Right ventricle myocardium inferior (tissue), 1 donor: ENCODE measurements around the gene PLSCR4. TPM values are rescaled to one million over a fixed set of nuclear protein-coding genes. Genes with fewer than 3 reads are reported as not detected.
A peak's percentile ranks its signal among the peaks of the same experiment; 100 is the strongest.

Experiments used
- ATAC-seq: fragments of 200-7000 bp; cut with Tn5 transposase; one replicate; pipeline ENCODE4 v1.9.1; 2020; ENCODE audit warnings: mild to moderate bottlenecking, moderate library complexity
- DNase-seq: peaks from one replicate; pipeline ENCODE4 v3.0.0; 2021; ENCODE audit errors: missing footprints
- intact Hi-C: fragments of 100-400 bp; cut with DNase I; formaldehyde crosslinking; loops from one replicate; pipeline ENCODE4 v1.11.0; 2022
- total RNA-seq: library from RNA; stranded (reverse); fragmentation: NEBNext Ultra II Directional; extraction: Animal tissue kit (Norgen Biotek cat#: 25700); gene quantifications from one replicate; pipeline ENCODE4 v1.2.1, GENCODE V29; 2021
- donor health status: DM: no; HTN: yes; CAD: no; lungs with severe emphysema.

PLSCR4 gene
- total RNA-seq, 1 donor from 2014 or later = 20.3 TPM

GRCh38 chr3:146166826-146167225 lies 84.1 kb downstream of the PLSCR4 start:
- ATAC-seq (peak; percentile 53), DNase-seq (no peak)
- intact Hi-C loops = no loop called here

- ATAC-seq = peak; percentile 17
- intact Hi-C loops = no loop called here
- no peak for DNase-seq
These were observed 84.5 kb downstream of the PLSCR4 start for GRCh38 chr3:146166415-146166821.

GRCh38 chr3:146165877-146166276 lies 85.0 kb downstream of the PLSCR4 start:
- ATAC-seq (no peak), DNase-seq (no peak)
- intact Hi-C loops = no loop called here

- DNase-seq (no peak), ATAC-seq (no peak)
- intact Hi-C loops = loop anchor here (5.0 kb wide), 1 partner anchor 93 kb away; no protein-coding TSS in a partner anchor
These were observed 85.7 kb downstream of the PLSCR4 start for GRCh38 chr3:146164971-146165769.

GRCh38 chr3:146164506-146164905 lies 86.4 kb downstream of the PLSCR4 start:
- intact Hi-C loops = loop anchor here (5.0 kb wide), 1 partner anchor 92 kb away; no protein-coding TSS in a partner anchor
- DNase-seq = no peak
- no peak for ATAC-seq

- DNase-seq = no peak
- intact Hi-C loops = loop anchor here (5.0 kb wide), 1 partner anchor 92 kb away; no protein-coding TSS in a partner anchor
- ATAC-seq = no peak
These were observed 86.8 kb downstream of the PLSCR4 start for GRCh38 chr3:146164071-146164470.

- intact Hi-C loops = loop anchor here (5.0 kb wide), 1 partner anchor 91 kb away; no protein-coding TSS in a partner anchor
- DNase-seq (no peak), ATAC-seq (no peak)
These were observed 87.3 kb downstream of the PLSCR4 start for GRCh38 chr3:146163584-146163983.

- ATAC-seq = no peak
- intact Hi-C loops = loop anchor here (5.0 kb wide), 1 partner anchor 90 kb away; no protein-coding TSS in a partner anchor
These were observed 88.3 kb downstream of the PLSCR4 start for GRCh38 chr3:146162561-146162960.

GRCh38 chr3:146161663-146162002 lies 89.3 kb downstream of the PLSCR4 start:
- ATAC-seq (peak; percentile 23), DNase-seq (no peak)
- intact Hi-C loops = loop anchor here (2.0 to 5.0 kb wide), 2 partner anchors 23 to 89 kb away; no protein-coding TSS in a partner anchor

More at GRCh38 chr3:146162561-146162960, 88.3 kb downstream of the PLSCR4 start:
- DNase-seq = no peak

- intact Hi-C loops = loop anchor here (2.0 to 5.0 kb wide), 2 partner anchors 22 to 89 kb away; no protein-coding TSS in a partner anchor
- ATAC-seq (peak; percentile 83), DNase-seq (peak; percentile 88)
These were observed 89.8 kb downstream of the PLSCR4 start, which contains the start of gene PLOD2 for GRCh38 chr3:146160964-146161662. Gene PLOD2 (minus strand): TSS chr3:146161184. CDS start chr3:146160989, 195 bp downstream.

GRCh38 chr3:146160321-146160963 lies 90.5 kb downstream of the PLSCR4 start:
- ATAC-seq = peak; percentile 57
- intact Hi-C loops = loop anchor here (2.0 to 5.0 kb wide), 2 partner anchors 22 to 88 kb away; no protein-coding TSS in a partner anchor
- no peak for DNase-seq

- no peak for DNase-seq
- no peak for ATAC-seq
- intact Hi-C loops = loop anchor here (2.0 to 5.0 kb wide), 2 partner anchors 21 to 87 kb away; no protein-coding TSS in a partner anchor
These were observed 91.1 kb downstream of the PLSCR4 start for GRCh38 chr3:146159616-146160320.

- DNase-seq = no peak
- intact Hi-C loops = no loop called here
- no peak for ATAC-seq
These were observed 91.9 kb downstream of the PLSCR4 start for GRCh38 chr3:146159037-146159436.

GRCh38 chr3:146157325-146158060 lies 93.4 kb downstream of the PLSCR4 start:
- no peak for ATAC-seq
- intact Hi-C loops = no loop called here
- no peak for DNase-seq

- ATAC-seq (no peak), DNase-seq (no peak)
- intact Hi-C loops = no loop called here
These were observed 94.1 kb downstream of the PLSCR4 start for GRCh38 chr3:146156666-146157314.

- DNase-seq = no peak
- intact Hi-C loops = no loop called here
- ATAC-seq = no peak
These were observed 94.8 kb downstream of the PLSCR4 start for GRCh38 chr3:146156095-146156494.

- DNase-seq (no peak), ATAC-seq (no peak)
- intact Hi-C loops = no loop called here
These were observed 95.9 kb downstream of the PLSCR4 start for GRCh38 chr3:146154995-146155394.
